ENCODE measurements around the gene MYO3B. TPM values are rescaled to one million over a fixed set of nuclear protein-coding genes. Genes with fewer than 3 reads are reported as not detected.

MYO3B gene
- total RNA-seq, 2 donors from 2014 or later = 0.09 to 0.74 TPM

GRCh38 chr2:170576296-170576695 is 398.3 kb downstream of the MYO3B start:
- Histone ChIP-seq H3K9me3 (no peaks in the 10 kb centered on the region), H3K27ac (no peak overlapping the region), H3K27me3 (replicated peaks; ENCODE audit: insufficient read depth) (no peaks in the 10 kb centered on the region), H3K4me3 (no peak overlapping the region), H3K36me3 (no peaks in the 10 kb centered on the region), H3K4me1 (replicated peaks) (no peaks in the 10 kb centered on the region)
- TF ChIP-seq POLR2A (IDR thresholded peaks at IDR 0.05) = no peak
- TF ChIP-seq POLR2AphosphoS5 (IDR thresholded peaks at IDR 0.05) = no peak
- TF ChIP-seq CTCF (IDR thresholded peaks at IDR 0.05) = no peak
- intact Hi-C loops (cut with DNase I) = no loop called here
- DNase-seq (ENCODE audit: low spot score) = no peak
- 88% methylated on average over 7 of the region's 7 CpGs for WGBS

DNA sequence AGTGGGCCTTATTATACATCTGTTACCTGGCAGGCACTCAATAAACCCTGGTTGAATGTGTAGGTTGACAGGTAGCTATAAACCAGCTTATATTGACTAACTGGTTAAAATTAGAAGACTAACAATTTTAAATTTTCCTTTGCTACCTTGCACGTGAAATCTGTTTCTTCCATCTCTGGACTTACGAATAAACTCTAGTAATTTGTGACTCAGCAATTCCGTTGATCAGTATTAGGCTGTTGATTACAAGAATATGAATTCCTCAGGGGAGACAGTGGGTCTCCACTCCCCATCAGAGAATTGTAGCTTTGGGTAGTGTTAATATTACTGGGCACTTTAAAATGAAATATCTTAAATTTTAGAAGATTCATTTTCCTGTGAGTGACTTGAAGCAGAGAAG is 399.4 kb downstream of the MYO3B start:
- TF ChIP-seq POLR2AphosphoS5 (IDR thresholded peaks at IDR 0.05) (no peak), CTCF (IDR thresholded peaks at IDR 0.05) (no peak), POLR2A (IDR thresholded peaks at IDR 0.05) (no peak)

DNA sequence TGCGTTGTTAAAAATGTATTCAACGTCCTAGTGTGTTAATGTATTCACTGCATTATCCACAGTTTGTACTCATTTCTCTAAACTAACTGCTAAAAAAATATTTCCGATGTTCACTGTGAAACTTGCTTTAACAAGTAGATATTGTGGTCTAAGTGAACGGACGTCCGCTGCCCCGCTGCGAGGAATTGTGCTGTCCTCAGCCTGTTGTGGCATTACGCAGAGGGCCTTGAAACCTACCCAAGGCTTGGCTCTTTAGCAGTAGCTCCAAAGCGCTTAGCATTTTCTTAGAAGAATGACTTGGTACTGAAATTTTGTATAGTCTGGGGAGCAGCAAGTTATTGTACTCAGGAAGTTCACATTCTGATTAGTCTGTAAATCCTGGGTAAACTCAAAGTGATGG is 400.7 kb downstream of the MYO3B start:
- 94% methylated on average over 10 of the region's 10 CpGs for WGBS
- no peak overlapping the region for H3K4me3 ChIP-seq

More for the DNA sequence above, 399.4 kb downstream of the MYO3B start:
- Histone ChIP-seq H3K4me3 (no peak overlapping the region), H3K27me3 (replicated peaks; ENCODE audit: insufficient read depth) (no peaks in the 10 kb centered on the region), H3K9me3 (no peaks in the 10 kb centered on the region), H3K27ac (no peak overlapping the region), H3K4me1 (replicated peaks) (no peaks in the 10 kb centered on the region), H3K36me3 (no peaks in the 10 kb centered on the region)
- WGBS = 93% methylated on average over 3 of the region's 3 CpGs
- no peak for DNase-seq (ENCODE audit: low spot score)
- intact Hi-C loops (cut with DNase I) = no loop called here

GRCh38 chr2:170579511-170579910 is 401.6 kb downstream of the MYO3B start:
- intact Hi-C loops (cut with DNase I) = no loop called here
- TF ChIP-seq POLR2A (IDR thresholded peaks at IDR 0.05) (no peak), POLR2AphosphoS5 (IDR thresholded peaks at IDR 0.05) (no peak), CTCF (IDR thresholded peaks at IDR 0.05) (no peak)
- 93% methylated on average over 2 of the region's 2 CpGs for WGBS

More for the DNA sequence above, 400.7 kb downstream of the MYO3B start:
- H3K4me1 ChIP-seq (replicated peaks) = no peaks in the 10 kb centered on the region
- DNase-seq (ENCODE audit: low spot score) = no peak
- TF ChIP-seq POLR2A (IDR thresholded peaks at IDR 0.05) = no peak
- no peak for TF ChIP-seq CTCF (IDR thresholded peaks at IDR 0.05)
- TF ChIP-seq POLR2AphosphoS5 (IDR thresholded peaks at IDR 0.05) = no peak
- no peaks in the 10 kb centered on the region for H3K27me3 ChIP-seq (replicated peaks; ENCODE audit: insufficient read depth)
- no peaks in the 10 kb centered on the region for H3K9me3 ChIP-seq
- no peaks in the 10 kb centered on the region for H3K36me3 ChIP-seq
- intact Hi-C loops (cut with DNase I) = no loop called here
- H3K27ac ChIP-seq = no peak overlapping the region

DNA sequence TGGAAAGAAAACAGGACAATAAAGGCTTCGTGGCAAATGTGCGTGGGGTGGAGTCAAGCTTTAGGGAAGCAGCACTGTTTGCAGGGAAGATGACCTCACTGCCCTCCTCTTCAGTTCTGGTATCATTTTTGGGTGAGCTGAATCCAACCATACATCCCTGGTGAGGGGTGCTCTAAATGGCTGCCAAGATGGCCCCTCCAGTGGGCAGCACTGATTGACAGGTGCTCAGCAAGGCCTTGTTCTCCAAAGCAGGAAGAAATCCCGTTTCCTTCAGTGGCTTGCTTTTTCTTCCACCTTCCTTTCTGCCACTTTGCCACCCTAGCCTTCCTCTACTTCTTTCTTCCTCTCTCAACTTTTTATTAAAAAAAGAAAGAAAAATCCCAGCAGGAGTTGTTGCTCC is 404.4 kb downstream of the MYO3B start:
- no peaks in the 10 kb centered on the region for H3K27me3 ChIP-seq (replicated peaks; ENCODE audit: insufficient read depth)
- no peaks in the 10 kb centered on the region for H3K36me3 ChIP-seq
- DNase-seq (ENCODE audit: low spot score) = no peak
- H3K27ac ChIP-seq = no peak overlapping the region
- no peaks in the 10 kb centered on the region for H3K4me1 ChIP-seq (replicated peaks)
- no peaks in the 10 kb centered on the region for H3K9me3 ChIP-seq
- intact Hi-C loops (cut with DNase I) = no loop called here
- no peak overlapping the region for H3K4me3 ChIP-seq
- TF ChIP-seq CTCF (IDR thresholded peaks at IDR 0.05) (no peak), POLR2A (IDR thresholded peaks at IDR 0.05) (no peak), POLR2AphosphoS5 (IDR thresholded peaks at IDR 0.05) (no peak)
- WGBS = 75% methylated on average over 3 of the region's 3 CpGs

More at GRCh38 chr2:170579511-170579910, 401.6 kb downstream of the MYO3B start:
- no peaks in the 10 kb centered on the region for H3K4me1 ChIP-seq (replicated peaks)
- H3K27ac ChIP-seq = no peak overlapping the region
- no peak overlapping the region for H3K4me3 ChIP-seq
- no peaks in the 10 kb centered on the region for H3K27me3 ChIP-seq (replicated peaks; ENCODE audit: insufficient read depth)
- DNase-seq (ENCODE audit: low spot score) = no peak
- no peaks in the 10 kb centered on the region for H3K9me3 ChIP-seq
- H3K36me3 ChIP-seq = no peaks in the 10 kb centered on the region

All from prostate gland (tissue), 2 donors.